ENCODE data around the gene SUN2. TPM values are rescaled to one million over a fixed set of nuclear protein-coding genes. Genes with fewer than 3 reads are reported as not detected.
A peak's percentile ranks its signal among the peaks of the same experiment; 100 is the strongest.

SUN2 gene
- total and polyA plus RNA-seq, 7 experiments from 2014 or later: 397 to 977 (median 558) TPM

GRCh38 chr22:38741166-38741565 is 14.6 kb downstream of the SUN2 start:
- Histone ChIP-seq H3K4me3 (ENCODE audit: low read length) (no peak overlapping the region), H3K4me1 (ENCODE audit: control insufficient read depth in 2 of 2, insufficient read depth in 2 of 2, low read length in 2 of 2) (peaks cover 32 to 44% of the 10 kb centered on the region in 2 donors), H3K27ac (ENCODE audit: low read depth, low read length) (peak overlapping the region; percentile 47), H3K9me3 (ENCODE audit: control insufficient read depth in 2 of 3, low read length in 3 of 3) (no peaks in the 10 kb centered on the region), H3K27me3 (ENCODE audit: control insufficient read depth in 2 of 2, insufficient read depth in 2 of 2, low read length in 2 of 2) (no peaks in the 10 kb centered on the region), H3K36me3 (ENCODE audit: control insufficient read depth in 2 of 3, insufficient read depth in 3 of 3, low read length in 3 of 3) (peaks cover 81 to 100% (median 93%) of the 10 kb centered on the region in 3 experiments)
- Mint-ChIP-seq H3K4me3 (peak overlapping the region in 2 of 10 donors; percentile 38 to 39), H3K9me3 (no peaks in the 10 kb centered on the region), H3K27me3 (no peaks in the 10 kb centered on the region), H3K27ac (peak overlapping the region; percentile 32 to 94 (median 72)), H3K36me3 (peaks cover 0 to 59% (median 30%) of the 10 kb centered on the region in 5 donors), H3K4me1 (peaks cover 20 to 65% (median 34%) of the 10 kb centered on the region in 7 donors)
- DNase-seq (no peak), ATAC-seq (no peak)
- ChIA-PET POLR2A (interaction anchor here (31.4 to 33.7 kb wide), 2 partner anchors 2 to 15 kb away, joined by 1007 read pairs; partner anchors contain the start of gene SUN2), CTCF (interaction anchor here (1.0 to 3.0 kb wide), 3 partner anchors 8 to 17 kb away, joined by 3 to 21 read pairs (median 8); no protein-coding TSS in a partner anchor)
- intact Hi-C loops (cut with micrococcal nuclease): no loop called here

DNA sequence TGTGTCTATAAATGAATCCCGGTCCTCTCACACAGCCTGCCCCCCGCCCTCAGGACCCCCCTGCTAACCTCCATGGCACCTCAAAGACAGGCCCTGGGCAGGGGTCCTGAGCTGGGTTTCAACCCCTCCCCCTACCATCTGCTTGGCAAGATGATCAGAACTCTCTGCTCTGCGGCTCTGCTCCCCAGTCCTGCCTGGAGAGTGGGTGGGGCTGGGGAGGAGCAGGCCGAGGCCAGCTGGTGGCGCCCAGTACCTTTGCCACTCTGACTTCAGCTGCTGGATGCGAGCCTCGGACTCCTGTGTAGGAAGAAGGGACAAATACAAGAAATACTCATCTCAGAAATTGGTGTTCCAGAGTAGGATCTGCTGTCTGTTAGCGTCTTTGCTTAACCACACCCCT is 15.0 kb downstream of the SUN2 start:
- intact Hi-C loops (cut with micrococcal nuclease): no loop called here
- Mint-ChIP-seq H3K4me1 (peaks cover 25 to 68% (median 35%) of the 10 kb centered on the region in 7 donors), H3K36me3 (peaks cover 0 to 59% (median 30%) of the 10 kb centered on the region in 5 donors), H3K4me3 (peak overlapping the region in 1 of 10 donors; percentile 39), H3K27me3 (no peaks in the 10 kb centered on the region), H3K9me3 (no peaks in the 10 kb centered on the region), H3K27ac (peak overlapping the region in 8 of 9 donors; percentile 49 to 94 (median 76))
- Histone ChIP-seq H3K4me1 (ENCODE audit: control insufficient read depth in 2 of 2, insufficient read depth in 2 of 2, low read length in 2 of 2) (peaks cover 29 to 44% of the 10 kb centered on the region in 2 donors), H3K36me3 (ENCODE audit: control insufficient read depth in 2 of 3, insufficient read depth in 3 of 3, low read length in 3 of 3) (peaks cover 82 to 100% (median 93%) of the 10 kb centered on the region in 3 experiments), H3K9me3 (ENCODE audit: control insufficient read depth in 2 of 3, low read length in 3 of 3) (no peaks in the 10 kb centered on the region), H3K27me3 (ENCODE audit: control insufficient read depth in 2 of 2, insufficient read depth in 2 of 2, low read length in 2 of 2) (no peaks in the 10 kb centered on the region), H3K27ac (ENCODE audit: low read depth, low read length) (peak overlapping the region; percentile 47), H3K4me3 (ENCODE audit: low read length) (no peak overlapping the region)
- ChIA-PET POLR2A (interaction anchor here (1.5 to 33.7 kb wide), 3 partner anchors 1 to 26 kb away, joined by 3 to 1007 read pairs (median 1007); partner anchors contain the start of gene SUN2), CTCF (no interaction called here)
- no peak for DNase-seq
- no peak for ATAC-seq

DNA sequence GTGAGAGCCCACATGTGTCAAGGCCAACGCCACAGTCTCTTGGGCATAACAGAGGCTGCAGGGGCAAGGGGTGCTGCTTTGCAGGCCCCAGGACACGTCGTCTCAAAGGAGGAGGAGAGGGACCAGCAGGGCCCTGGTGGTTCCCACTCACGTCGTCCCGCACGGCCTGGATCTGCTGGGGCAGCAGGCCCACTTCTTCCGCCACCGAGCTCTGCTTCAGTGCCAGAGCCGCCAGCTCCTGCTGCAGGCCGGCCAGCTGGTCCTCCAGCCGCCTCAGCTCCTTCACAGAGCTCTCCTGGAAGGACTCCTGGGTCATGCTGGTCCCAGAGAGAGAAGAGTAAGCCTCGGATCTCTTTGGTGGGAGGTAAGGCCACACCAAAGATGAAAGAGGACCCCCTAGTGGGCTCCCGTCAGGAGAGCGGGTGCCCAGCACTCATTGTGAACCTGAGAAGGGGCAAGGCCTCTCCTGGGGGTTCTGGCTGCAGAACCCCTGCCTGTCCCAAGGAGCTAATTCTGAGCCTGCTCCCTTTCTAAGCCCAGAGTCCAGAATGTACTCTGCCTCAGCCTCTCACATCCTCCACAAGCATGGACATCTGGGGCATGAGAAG is 15.6 kb downstream of the SUN2 start:
- Mint-ChIP-seq H3K4me3 (peak overlapping the region in 1 of 10 donors; percentile 17), H3K9me3 (no peaks in the 10 kb centered on the region), H3K27me3 (no peaks in the 10 kb centered on the region), H3K36me3 (peaks cover 0 to 58% (median 30%) of the 10 kb centered on the region in 5 donors), H3K4me1 (peaks cover 25 to 65% (median 39%) of the 10 kb centered on the region in 7 donors), H3K27ac (peak overlapping the region in 7 of 9 donors; percentile 38 to 86 (median 80))
- H3K27ac ChIP-seq (ENCODE audit: low read depth, low read length): peak overlapping the region; percentile 58
- POLR2A ChIA-PET: interaction anchor here (1.1 to 33.7 kb wide), 4 partner anchors 1 to 33 kb away, joined by 3 to 1007 read pairs (median 506); partner anchors contain the start of gene SUN2
- H3K4me1 ChIP-seq (ENCODE audit: control insufficient read depth in 2 of 2, insufficient read depth in 2 of 2, low read length in 2 of 2): peaks cover 33 to 44% of the 10 kb centered on the region in 2 donors
- no peak overlapping the region for H3K4me3 ChIP-seq (ENCODE audit: low read length)
- ATAC-seq (no peak), DNase-seq (no peak)
- peaks cover 81 to 100% (median 90%) of the 10 kb centered on the region in 3 experiments for H3K36me3 ChIP-seq (ENCODE audit: control insufficient read depth in 2 of 3, insufficient read depth in 3 of 3, low read length in 3 of 3)
- no peaks in the 10 kb centered on the region for H3K9me3 ChIP-seq (ENCODE audit: control insufficient read depth in 2 of 3, low read length in 3 of 3)
- intact Hi-C loops (cut with micrococcal nuclease): no loop called here
- CTCF ChIA-PET: no interaction called here
- H3K27me3 ChIP-seq (ENCODE audit: control insufficient read depth in 2 of 2, insufficient read depth in 2 of 2, low read length in 2 of 2): no peaks in the 10 kb centered on the region

DNA sequence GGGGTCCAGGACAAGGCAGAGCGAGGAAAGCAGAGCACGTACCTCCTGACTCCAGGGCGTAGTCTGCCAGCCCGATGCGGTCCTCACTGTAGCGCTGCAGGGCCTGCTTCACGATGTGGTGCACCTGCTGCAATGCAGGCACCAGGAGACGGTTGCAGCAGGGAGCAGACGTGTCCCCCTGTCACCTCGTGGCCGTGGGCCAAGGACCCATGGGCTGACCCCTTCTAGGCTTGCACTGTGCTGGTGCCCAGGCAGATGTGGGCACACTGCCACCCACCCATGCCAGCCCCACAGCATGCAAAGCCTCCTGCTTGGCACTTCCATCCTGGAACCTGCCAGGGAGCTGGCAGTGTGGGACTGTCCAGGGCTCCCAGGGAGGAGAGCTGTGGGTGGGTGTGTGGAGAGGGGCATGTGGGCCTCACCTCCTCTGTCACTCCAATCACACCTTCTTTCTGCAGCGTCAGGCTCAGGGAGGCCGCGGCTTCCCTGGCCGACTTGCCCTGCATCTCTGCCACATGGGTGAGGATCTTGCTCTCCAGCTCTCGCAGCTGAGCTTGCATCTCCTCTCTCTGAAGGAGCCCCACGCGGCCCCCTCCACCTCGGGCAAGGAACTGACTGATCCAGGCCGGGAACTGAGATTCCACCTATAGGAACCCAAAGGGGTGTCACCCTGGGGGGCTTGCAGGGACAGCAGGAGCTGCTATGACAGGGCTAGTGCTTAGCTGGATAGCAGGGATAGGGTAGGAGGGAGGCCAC is 16.3 kb downstream of the SUN2 start:
- H3K4me1 Mint-ChIP-seq: peaks cover 25 to 66% (median 39%) of the 10 kb centered on the region in 7 donors
- ChIA-PET POLR2A (interaction anchor here (1.1 to 33.7 kb wide), 5 partner anchors 0 to 33 kb away, joined by 3 to 1007 read pairs (median 4); partner anchors contain the start of gene SUN2), CTCF (no interaction called here)
- peak overlapping the region in 7 of 9 donors; percentile 41 to 86 (median 68) for H3K27ac Mint-ChIP-seq
- H3K4me3 Mint-ChIP-seq: peak overlapping the region in 2 of 10 donors; percentile 17 to 26
- Histone ChIP-seq H3K9me3 (ENCODE audit: control insufficient read depth in 2 of 3, low read length in 3 of 3) (no peaks in the 10 kb centered on the region), H3K4me1 (ENCODE audit: control insufficient read depth in 2 of 2, insufficient read depth in 2 of 2, low read length in 2 of 2) (peaks cover 29 to 44% of the 10 kb centered on the region in 2 donors), H3K27me3 (ENCODE audit: control insufficient read depth in 2 of 2, insufficient read depth in 2 of 2, low read length in 2 of 2) (no peaks in the 10 kb centered on the region), H3K4me3 (ENCODE audit: low read length) (no peak overlapping the region), H3K27ac (ENCODE audit: low read depth, low read length) (peak overlapping the region; percentile 58), H3K36me3 (ENCODE audit: control insufficient read depth in 2 of 3, insufficient read depth in 3 of 3, low read length in 3 of 3) (peaks cover 74 to 100% (median 83%) of the 10 kb centered on the region in 3 experiments)
- no peaks in the 10 kb centered on the region for H3K9me3 Mint-ChIP-seq
- H3K36me3 Mint-ChIP-seq: peaks cover 0 to 56% (median 30%) of the 10 kb centered on the region in 5 donors
- no peaks in the 10 kb centered on the region for H3K27me3 Mint-ChIP-seq
- DNase-seq: no peak
- no peak for ATAC-seq
- intact Hi-C loops (cut with micrococcal nuclease): no loop called here

- ChIA-PET POLR2A (interaction anchor here (1.1 to 31.4 kb wide), 3 partner anchors 9 to 18 kb away, joined by 3 to 1007 read pairs (median 51); partner anchors contain the start of gene SUN2), CTCF (no interaction called here)
- no peaks in the 10 kb centered on the region for H3K9me3 Mint-ChIP-seq
- no peaks in the 10 kb centered on the region for H3K9me3 ChIP-seq (ENCODE audit: control insufficient read depth in 2 of 3, low read length in 3 of 3)
- H3K4me3 ChIP-seq (ENCODE audit: low read length): no peak overlapping the region
- peak overlapping the region in 1 of 10 donors; percentile 38 for H3K4me3 Mint-ChIP-seq
- H3K36me3 ChIP-seq (ENCODE audit: control insufficient read depth in 2 of 3, insufficient read depth in 3 of 3, low read length in 3 of 3): peaks cover 71 to 100% (median 75%) of the 10 kb centered on the region in 3 experiments
- peak overlapping the region; percentile 36 to 89 (median 85) for H3K27ac Mint-ChIP-seq
- H3K4me1 Mint-ChIP-seq: peaks cover 25 to 71% (median 46%) of the 10 kb centered on the region in 7 donors
- no peak for DNase-seq
- no peaks in the 10 kb centered on the region for H3K27me3 ChIP-seq (ENCODE audit: control insufficient read depth in 2 of 2, insufficient read depth in 2 of 2, low read length in 2 of 2)
- intact Hi-C loops (cut with micrococcal nuclease): no loop called here
- no peak for ATAC-seq
- H3K27ac ChIP-seq (ENCODE audit: low read depth, low read length): peak overlapping the region; percentile 58
- H3K27me3 Mint-ChIP-seq: no peaks in the 10 kb centered on the region
- H3K4me1 ChIP-seq (ENCODE audit: control insufficient read depth in 2 of 2, insufficient read depth in 2 of 2, low read length in 2 of 2): peaks cover 29 to 44% of the 10 kb centered on the region in 2 donors
- peaks cover 0 to 55% (median 28%) of the 10 kb centered on the region in 5 donors for H3K36me3 Mint-ChIP-seq
Observed at GRCh38 chr22:38738475-38739070, 17.2 kb downstream of the SUN2 start.
